ENCODE data around the gene VPS11.

The VPS11 gene

DNA sequence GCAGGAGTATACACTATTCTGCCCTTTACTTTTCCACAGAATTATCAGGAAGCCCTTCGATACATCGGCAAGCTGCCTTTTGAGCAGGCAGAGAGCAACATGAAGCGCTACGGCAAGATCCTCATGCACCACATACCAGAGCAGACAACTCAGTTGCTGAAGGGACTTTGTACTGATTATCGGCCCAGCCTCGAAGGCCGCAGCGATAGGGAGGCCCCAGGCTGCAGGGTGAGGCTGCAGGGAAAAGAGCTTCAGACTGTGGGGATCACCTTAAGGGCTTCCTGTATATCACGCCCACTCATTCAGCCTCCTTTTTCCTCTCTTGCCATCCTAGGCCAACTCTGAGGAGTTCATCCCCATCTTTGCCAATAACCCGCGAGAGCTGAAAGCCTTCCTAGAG, 10.2 kb downstream of the VPS11 start:
- Histone ChIP-seq H3K4me1 (ENCODE audit: insufficient read depth, low read length, poor library complexity, severe bottlenecking) (no peaks in the 10 kb centered on the region), H3K9me2 (replicated peaks; ENCODE audit: low read depth, low read length) (no peaks in the 10 kb centered on the region), H3F3A (ENCODE audit: low read depth) (no peaks in the 10 kb centered on the region), H3K79me2 (ENCODE audit: insufficient read depth, low read length) (no peaks in the 10 kb centered on the region), H3K27me3 (ENCODE audit: insufficient read depth, low read length, poor library complexity, severe bottlenecking) (no peaks in the 10 kb centered on the region), H2AFZ (ENCODE audit: low read length) (no peak overlapping the region), H4K20me1 (ENCODE audit: insufficient read depth, low read length, poor library complexity, severe bottlenecking) (no peaks in the 10 kb centered on the region), H3K4me2 (ENCODE audit: low read depth, low read length, poor library complexity, severe bottlenecking) (no peak overlapping the region), H3K9me3 (ENCODE audit: insufficient read depth, low read depth, low read length) (no peaks in the 10 kb centered on the region), H3K4me3 (ENCODE audit: low read length, poor library complexity, severe bottlenecking) (no peak overlapping the region), H3K36me3 (ENCODE audit: insufficient read depth, low read length) (peaks cover 55% of the 10 kb centered on the region; the same call in 1 of the 2 replicates), H3K9ac (ENCODE audit: low read depth, low read length, poor library complexity, severe bottlenecking) (no peak overlapping the region)
- TF ChIP-seq, protein P1, sequence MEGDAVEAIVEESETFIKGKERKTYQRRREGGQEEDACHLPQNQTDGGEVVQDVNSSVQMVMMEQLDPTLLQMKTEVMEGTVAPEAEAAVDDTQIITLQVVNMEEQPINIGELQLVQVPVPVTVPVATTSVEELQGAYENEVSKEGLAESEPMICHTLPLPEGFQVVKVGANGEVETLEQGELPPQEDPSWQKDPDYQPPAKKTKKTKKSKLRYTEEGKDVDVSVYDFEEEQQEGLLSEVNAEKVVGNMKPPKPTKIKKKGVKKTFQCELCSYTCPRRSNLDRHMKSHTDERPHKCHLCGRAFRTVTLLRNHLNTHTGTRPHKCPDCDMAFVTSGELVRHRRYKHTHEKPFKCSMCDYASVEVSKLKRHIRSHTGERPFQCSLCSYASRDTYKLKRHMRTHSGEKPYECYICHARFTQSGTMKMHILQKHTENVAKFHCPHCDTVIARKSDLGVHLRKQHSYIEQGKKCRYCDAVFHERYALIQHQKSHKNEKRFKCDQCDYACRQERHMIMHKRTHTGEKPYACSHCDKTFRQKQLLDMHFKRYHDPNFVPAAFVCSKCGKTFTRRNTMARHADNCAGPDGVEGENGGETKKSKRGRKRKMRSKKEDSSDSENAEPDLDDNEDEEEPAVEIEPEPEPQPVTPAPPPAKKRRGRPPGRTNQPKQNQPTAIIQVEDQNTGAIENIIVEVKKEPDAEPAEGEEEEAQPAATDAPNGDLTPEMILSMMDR (conservative IDR thresholded peaks at IDR 0.05; ENCODE audit: low read length) = no peak
- no peak for TF ChIP-seq EZH2phosphoT487 (IDR thresholded peaks at IDR 0.05; ENCODE audit: borderline replicate concordance)

DNA sequence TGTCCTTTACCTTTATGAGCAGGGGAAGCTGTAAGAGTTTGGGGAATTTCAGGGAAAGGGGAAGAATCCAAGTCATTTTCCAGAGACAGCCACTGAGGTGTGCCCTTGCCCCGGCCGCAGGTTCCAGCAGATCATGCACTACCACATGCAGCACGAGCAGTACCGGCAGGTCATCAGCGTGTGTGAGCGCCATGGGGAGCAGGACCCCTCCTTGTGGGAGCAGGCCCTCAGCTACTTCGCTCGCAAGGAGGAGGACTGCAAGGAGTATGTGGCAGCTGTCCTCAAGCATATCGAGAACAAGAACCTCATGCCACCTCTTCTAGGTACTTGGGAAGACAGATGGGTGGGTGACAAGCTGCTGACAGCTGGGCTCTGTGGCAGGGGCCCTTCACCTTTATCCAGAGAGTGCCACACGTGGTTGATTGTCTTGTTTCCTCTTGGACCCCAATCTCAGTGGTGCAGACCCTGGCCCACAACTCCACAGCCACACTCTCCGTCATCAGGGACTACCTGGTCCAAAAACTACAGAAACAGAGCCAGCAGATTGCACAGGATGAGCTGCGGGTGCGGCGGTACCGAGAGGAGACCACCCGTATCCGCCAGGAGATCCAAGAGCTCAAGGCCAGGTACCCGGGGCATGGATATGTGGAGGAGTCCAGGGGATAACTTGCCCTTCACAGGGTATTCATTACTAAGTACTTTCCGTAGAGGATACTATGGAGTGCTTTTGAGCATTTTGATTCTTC, 11.2 kb downstream of the VPS11 start:
- H3K9me3 ChIP-seq (ENCODE audit: insufficient read depth, low read depth, low read length) = no peaks in the 10 kb centered on the region
- no peaks in the 10 kb centered on the region for H3K9me2 ChIP-seq (replicated peaks; ENCODE audit: low read depth, low read length)
- no peak overlapping the region for H3K4me3 ChIP-seq (ENCODE audit: low read length, poor library complexity, severe bottlenecking)
- no peak overlapping the region for H3K9ac ChIP-seq (ENCODE audit: low read depth, low read length, poor library complexity, severe bottlenecking)
- TF ChIP-seq EZH2phosphoT487 (IDR thresholded peaks at IDR 0.05; ENCODE audit: borderline replicate concordance) = no peak
- TF ChIP-seq, protein P1 (conservative IDR thresholded peaks at IDR 0.05; ENCODE audit: low read length) = no peak
- H2AFZ ChIP-seq (ENCODE audit: low read length) = no peak overlapping the region
- H3K27me3 ChIP-seq (ENCODE audit: insufficient read depth, low read length, poor library complexity, severe bottlenecking) = no peaks in the 10 kb centered on the region
- H4K20me1 ChIP-seq (ENCODE audit: insufficient read depth, low read length, poor library complexity, severe bottlenecking) = no peaks in the 10 kb centered on the region
- no peak overlapping the region for H3K4me2 ChIP-seq (ENCODE audit: low read depth, low read length, poor library complexity, severe bottlenecking)
- no peaks in the 10 kb centered on the region for H3K79me2 ChIP-seq (ENCODE audit: insufficient read depth, low read length)
- H3K4me1 ChIP-seq (ENCODE audit: insufficient read depth, low read length, poor library complexity, severe bottlenecking) = no peaks in the 10 kb centered on the region
- peaks cover 44% of the 10 kb centered on the region; the same call in 1 of the 2 replicates for H3K36me3 ChIP-seq (ENCODE audit: insufficient read depth, low read length)
- H3F3A ChIP-seq (ENCODE audit: low read depth) = no peaks in the 10 kb centered on the region

DNA sequence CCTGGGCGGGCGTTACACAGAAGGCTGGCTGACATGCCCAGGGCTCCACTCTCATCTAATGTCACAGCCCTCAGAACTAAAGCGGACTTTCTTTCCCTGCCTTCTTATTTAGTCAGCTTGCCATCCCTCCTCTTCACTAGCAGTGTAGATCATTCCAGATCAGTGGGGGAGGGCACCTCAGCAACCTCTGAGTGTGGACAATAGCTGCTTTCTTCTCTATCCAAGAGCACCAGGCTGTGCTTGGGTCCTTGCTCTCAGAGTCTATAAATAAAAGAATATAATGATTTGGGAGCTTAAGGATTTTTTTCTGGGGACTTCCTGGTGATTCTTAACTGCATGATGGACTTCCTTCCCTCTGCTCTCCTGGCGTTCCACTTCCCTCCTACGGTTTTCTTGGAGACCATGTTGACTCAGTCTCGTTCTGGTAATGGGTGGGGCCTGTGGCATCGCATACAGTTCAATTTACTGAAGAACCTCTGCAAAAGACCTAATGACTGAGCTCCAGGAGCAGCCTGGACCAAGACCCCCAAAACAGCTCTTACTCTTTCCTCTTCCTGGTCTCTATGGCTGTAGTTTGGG, 14.2 kb downstream of the VPS11 start:
- Histone ChIP-seq H3K4me1 (ENCODE audit: insufficient read depth, low read length, poor library complexity, severe bottlenecking) (peaks cover 18% of the 10 kb centered on the region), H3K9me3 (ENCODE audit: insufficient read depth, low read depth, low read length) (no peaks in the 10 kb centered on the region), H3K9ac (ENCODE audit: low read depth, low read length, poor library complexity, severe bottlenecking) (no peak overlapping the region), H3F3A (ENCODE audit: low read depth) (peaks cover 1% of the 10 kb centered on the region; the same call in 1 of the 2 replicates), H3K79me2 (ENCODE audit: insufficient read depth, low read length) (peaks cover 14% of the 10 kb centered on the region), H3K4me2 (ENCODE audit: low read depth, low read length, poor library complexity, severe bottlenecking) (no peak overlapping the region), H3K9me2 (replicated peaks; ENCODE audit: low read depth, low read length) (no peaks in the 10 kb centered on the region), H3K4me3 (ENCODE audit: low read length, poor library complexity, severe bottlenecking) (no peak overlapping the region), H3K36me3 (ENCODE audit: insufficient read depth, low read length) (peaks cover 38% of the 10 kb centered on the region; the same call in 1 of the 2 replicates), H4K20me1 (ENCODE audit: insufficient read depth, low read length, poor library complexity, severe bottlenecking) (peaks cover 6% of the 10 kb centered on the region), H2AFZ (ENCODE audit: low read length) (no peak overlapping the region), H3K27me3 (ENCODE audit: insufficient read depth, low read length, poor library complexity, severe bottlenecking) (no peaks in the 10 kb centered on the region)
- no peak for TF ChIP-seq EZH2phosphoT487 (IDR thresholded peaks at IDR 0.05; ENCODE audit: borderline replicate concordance)
- TF ChIP-seq, protein P1 (conservative IDR thresholded peaks at IDR 0.05; ENCODE audit: low read length) = no peak
